K562 (cell line): ENCODE data around the gene PHETA2. TPM values are rescaled to one million over a fixed set of nuclear protein-coding genes. Genes with fewer than 3 reads are reported as not detected.
A peak's percentile ranks its signal among the peaks of the same experiment; 100 is the strongest.

ENCODE experiments used
- ARID3B ChIP-seq: fragments of 250-450 bp; sonication (Bioruptor Pico); IDR thresholded peaks from 2 replicates; pipeline ENCODE4 v1.4.0; 2020; ENCODE audit warnings: borderline replicate concordance
- CBX3 ChIP-seq, 2 experiments: IDR thresholded peaks; 1 replicate in 1 of 2; 2 replicates in 1 of 2; pipeline ENCODE4 v1.6.1; 2012; ENCODE audit warnings: inconsistent platforms in 2 of 2, low read length in 2 of 2, borderline replicate concordance in 1 of 2, control low read depth in 1 of 2
- FOXA3 ChIP-seq, 2 experiments: fragments of 450-650 bp in 1 of 2; sonication (generic) in 1 of 2; formaldehyde crosslinking; IDR thresholded peaks in 1 of 2; conservative IDR thresholded peaks in 1 of 2; 2 replicates each; pipeline versions ENCODE4 v1.4.0 to v1.8.0; 2020 to 2022; ENCODE audit warnings: mild to moderate bottlenecking in 2 of 2, missing genetic modification reagents in 1 of 2
- MTA3 ChIP-seq: fragments of 450-650 bp; formaldehyde crosslinking; IDR thresholded peaks from 2 replicates; pipeline ENCODE4 v1.6.1; 2017; ENCODE audit warnings: mild to moderate bottlenecking, borderline replicate concordance
- POU5F1 ChIP-seq: fragments of 150-350 bp; IDR thresholded peaks from 2 replicates; pipeline ENCODE4 v1.6.1; 2014; ENCODE audit warnings: borderline replicate concordance, low read length, low read depth, mild to moderate bottlenecking; ENCODE audit not compliant: partially characterized antibody
- RREB1 ChIP-seq: fragments of 250-450 bp; sonication (Bioruptor Pico); IDR thresholded peaks from 2 replicates; pipeline ENCODE4 v1.4.0; 2020
- TAF15 ChIP-seq: fragments of 200-400 bp; formaldehyde crosslinking; IDR thresholded peaks from 2 replicates; pipeline ENCODE4 v1.6.1; 2017; ENCODE audit warnings: mild to moderate bottlenecking, low read depth, low read length, moderate library complexity
- TAF9B ChIP-seq: fragments of 450-650 bp; IDR thresholded peaks from 2 replicates; pipeline ENCODE4 v1.6.1; 2018; ENCODE audit warnings: mild to moderate bottlenecking; ENCODE audit not compliant: partially characterized antibody
- ZBTB34 ChIP-seq: fragments of 250-450 bp; sonication (Bioruptor Pico); IDR thresholded peaks from 2 replicates; pipeline ENCODE4 v1.8.0; 2021; ENCODE audit warnings: mild to moderate bottlenecking, moderate library complexity
- ZC3H8 ChIP-seq: fragments of 450-650 bp; IDR thresholded peaks from 2 replicates; pipeline ENCODE4 v1.6.1; 2017
- ZNF274 ChIP-seq: IDR thresholded peaks from 2 replicates; pipeline ENCODE4 v1.6.1; 2011; ENCODE audit warnings: low read depth, mild to moderate bottlenecking, low read length, moderate library complexity, borderline replicate concordance
- ZNF398 ChIP-seq: fragments of 250-450 bp; sonication (Bioruptor Pico); IDR thresholded peaks from 2 replicates; pipeline ENCODE4 v1.8.0; 2021; ENCODE audit warnings: moderate library complexity, mild to moderate bottlenecking, inconsistent platforms
- ZNF644 ChIP-seq: fragments of 200-800 bp; sonication (Bioruptor generic); IDR thresholded peaks from 2 replicates; pipeline ENCODE4 v1.6.1; 2016; ENCODE audit warnings: low read depth, missing genetic modification characterization, missing compliant biosample characterization
- polyA plus RNA-seq, 8 experiments: library from polyadenylated mRNA; depleted of rRNA in 4 of 8; stranded (reverse) in 5 of 8; unstranded in 3 of 8; fragments of >200 nt; fragmentation: Nextera tagmentation in 2 of 8; fragmentation: Illumina TruSeq in 1 of 8; extraction: Ambion mirVana in 2 of 8; extraction: Trizol in 1 of 8; gene quantifications; 2 replicates each; pipeline versions ENCODE4 v1.2.1 to v1.2.3, GENCODE V29; 2011 to 2014; ENCODE audit warnings: inconsistent platforms in 1 of 8, missing spikeins in 1 of 8
- total RNA-seq, 7 experiments: library from RNA; depleted of rRNA in 6 of 7; stranded (reverse); fragments of >200 nt in 6 of 7; fragmentation: Illumina TruSeq in 2 of 7; extraction: Trizol in 2 of 7; gene quantifications; 2 replicates each; pipeline versions ENCODE4 v1.2.1 to v1.2.3, GENCODE V29; 2011 to 2021; ENCODE audit warnings: low replicate concordance in 1 of 7

Gene PHETA2
- total and polyA plus RNA-seq, 9 of the 15 experiments (the other 6 are each of a cell fraction or from before 2014, with no cell fraction given), result 0.07 to 0.22 (median 0.08) TPM; not detected in 5

- TF ChIP-seq RREB1 (CRISPR knock-in tag) (no peak), ZNF274 (no peak), ZC3H8 (no peak), FOXA3 (CRISPR knock-in tag; conservative IDR thresholded peaks at IDR 0.05 in 1 of 2, IDR thresholded peaks at IDR 0.05 in 1 of 2) (no peak), CBX3 (IDR thresholded peaks at IDR 0.05; ENCODE audit: borderline replicate concordance in 1 of 2, low read length in 2 of 2) (peak in 1 of 2 experiments; percentile 18; a peak in 1 of 3 replicates), TAF9B (peak; percentile 93), ARID3B (no peak), POU5F1 (no peak), TAF15 (no peak), ZNF644 (0 out of 2 replicates have a peak, but pooled peaks have one; percentile 62), ZNF398 (no peak), ZBTB34 (CRISPR knock-in tag) (no peak), MTA3 (peak; percentile 70; the same call in 1 of the 2 replicates)
Measured at GRCh38 chr22:42079319-42080251, 5.5 kb downstream of the PHETA2 start, which contains the start of gene SMDT1 (continued).
